IMR-90 (cell line): ENCODE measurements around the gene WBP1L. TPM values are rescaled to one million over a fixed set of nuclear protein-coding genes. Genes with fewer than 3 reads are reported as not detected.

Experiments used
- ATAC-seq: fragments of 200-7000 bp; cut with Tn5 transposase; 2 replicates; pipeline ENCODE4 v1.9.1; 2020; ENCODE audit warnings: low read depth, mild to moderate bottlenecking, moderate library complexity
- BruUV-seq: library from RNA; stranded (reverse); fragments of 400-500 nt; replicated peaks from 2 replicates; lab custom pipeline; 2021; lab: Mats Ljungman, UMichigan
- CTCF ChIA-PET: fragments of 300-600 bp; formaldehyde crosslinking; extraction: SDS; loops from one replicate; lab custom pipeline; 2021; ENCODE audit warnings: antibody characterized with exemption; lab: Yijun Ruan, JAX
- POLR2A ChIA-PET: fragments of 300-600 bp; sonication (Branson Sonifier 250); formaldehyde crosslinking; loops from one replicate; lab custom pipeline; 2022; ENCODE audit warnings: antibody characterized with exemption; ENCODE audit not compliant: unreplicated experiment; lab: Charles Lee
- DNase-seq: peaks from one replicate; pipeline ENCODE4 v3.0.0; 2013
- H2AFZ ChIP-seq: replicated peaks from 2 replicates; pipeline ENCODE3; 2013; ENCODE audit warnings: low read length, mild to moderate bottlenecking; ENCODE audit not compliant: poor library complexity
- H2AK5ac ChIP-seq: 2 replicates; pipeline ENCODE4 v1.6.1; 2013; ENCODE audit warnings: low read depth, low read length, inconsistent platforms
- H2AK9ac ChIP-seq: replicated peaks from 2 replicates; pipeline ENCODE3; 2013; ENCODE audit warnings: mild to moderate bottlenecking, low read depth, low read length, moderate library complexity; ENCODE audit not compliant: poor library complexity
- H2BK120ac ChIP-seq: 2 replicates; pipeline ENCODE4 v1.6.1; 2013; ENCODE audit warnings: low read depth, low read length, inconsistent platforms
- H2BK15ac ChIP-seq: 3 replicates; pipeline ENCODE4 v1.6.1; 2013; ENCODE audit warnings: low read depth, low read length, inconsistent platforms
- H2BK20ac ChIP-seq: 2 replicates; pipeline ENCODE4 v1.6.1; 2013; ENCODE audit warnings: low read depth, mild to moderate bottlenecking, inconsistent platforms, low read length, moderate library complexity
- H2BK5ac ChIP-seq: 2 replicates; pipeline ENCODE4 v1.6.1; 2013; ENCODE audit warnings: mild to moderate bottlenecking, low read depth, low read length, inconsistent platforms; ENCODE audit not compliant: poor library complexity, severe bottlenecking
- H3K14ac ChIP-seq: replicated peaks from 2 replicates; pipeline ENCODE4 v1.6.1; 2013; ENCODE audit warnings: low read depth, low read length, inconsistent platforms
- H3K18ac ChIP-seq: 2 replicates; pipeline ENCODE4 v1.6.1; 2013; ENCODE audit warnings: low read depth, low read length, control low read depth
- H3K23ac ChIP-seq: 2 replicates; pipeline ENCODE4 v1.6.1; 2013; ENCODE audit warnings: low read depth, low read length, inconsistent platforms
- H3K27ac ChIP-seq: 2 replicates; pipeline ENCODE4 v1.5.1; 2013; ENCODE audit warnings: mild to moderate bottlenecking, control low read depth, low read length; ENCODE audit not compliant: insufficient read depth
- H3K27me3 ChIP-seq: 2 replicates; pipeline ENCODE4 v1.6.1; 2013; ENCODE audit warnings: low read length; ENCODE audit not compliant: control insufficient read depth, insufficient read depth
- H3K36me3 ChIP-seq: 2 replicates; pipeline ENCODE4 v1.6.1; 2013; ENCODE audit warnings: low read length, mixed read lengths; ENCODE audit not compliant: control insufficient read depth, insufficient read depth
- H3K4ac ChIP-seq: 2 replicates; pipeline ENCODE4 v1.6.1; 2013; ENCODE audit warnings: low read depth, low read length, inconsistent platforms
- H3K4me1 ChIP-seq: 2 replicates; pipeline ENCODE4 v1.6.1; 2013; ENCODE audit warnings: low read length, mixed read lengths; ENCODE audit not compliant: control insufficient read depth, insufficient read depth
- H3K4me2 ChIP-seq: 2 replicates; pipeline ENCODE4 v1.6.1; 2013; ENCODE audit warnings: low read depth, mild to moderate bottlenecking, control low read depth, low read length, moderate library complexity
- H3K4me3 ChIP-seq: 2 replicates; pipeline ENCODE4 v1.5.1; 2013; ENCODE audit warnings: low read depth, mild to moderate bottlenecking, control low read depth, low read length, moderate library complexity; ENCODE audit not compliant: insufficient read depth
- H3K56ac ChIP-seq: 2 replicates; pipeline ENCODE4 v1.6.1; 2013; ENCODE audit warnings: low read length, inconsistent platforms; ENCODE audit not compliant: insufficient read depth; ENCODE audit errors: extremely low read depth
- H3K79me1 ChIP-seq, 2 experiments: 2 replicates each; pipeline ENCODE4 v1.6.1; 2013; ENCODE audit warnings: low read length in 2 of 2, inconsistent platforms in 1 of 2, low read depth in 1 of 2
- H3K9ac ChIP-seq: 2 replicates; pipeline ENCODE4 v1.6.1; 2013; ENCODE audit warnings: low read depth, low read length, control low read depth
- H3K9me1 ChIP-seq: 2 replicates; pipeline ENCODE4 v1.6.1; 2013; ENCODE audit warnings: low read length, inconsistent platforms; ENCODE audit not compliant: insufficient read depth
- H3K9me3 ChIP-seq: 2 replicates; pipeline ENCODE4 v1.6.1; 2013; ENCODE audit warnings: low read length; ENCODE audit not compliant: control insufficient read depth, insufficient read depth
- H4K20me1 ChIP-seq: 2 replicates; pipeline ENCODE4 v1.6.1; 2013; ENCODE audit warnings: low read length, inconsistent platforms; ENCODE audit not compliant: insufficient read depth
- H4K5ac ChIP-seq: 2 replicates; pipeline ENCODE4 v1.6.1; 2013; ENCODE audit warnings: mild to moderate bottlenecking, low read depth, low read length, control low read depth
- H4K8ac ChIP-seq, 2 experiments: 2 replicates each; pipeline ENCODE4 v1.6.1; 2013; ENCODE audit warnings: low read depth in 2 of 2, low read length in 2 of 2, control low read depth in 1 of 2, inconsistent platforms in 1 of 2
- H4K91ac ChIP-seq: 2 replicates; pipeline ENCODE4 v1.6.1; 2013; ENCODE audit warnings: low read depth, low read length, inconsistent platforms; ENCODE audit not compliant: insufficient read depth
- BHLHE40 ChIP-seq: fragments of 150-350 bp; IDR thresholded peaks from 2 replicates; pipeline ENCODE4 v1.6.1; 2016; ENCODE audit warnings: mild to moderate bottlenecking, low read depth, low read length
- CEBPB ChIP-seq: IDR thresholded peaks from 2 replicates; pipeline ENCODE4 v1.6.1; 2012; ENCODE audit warnings: low read depth, low read length, improper control_type of control experiment
- CHD1 ChIP-seq: IDR thresholded peaks from 2 replicates; pipeline ENCODE4 v1.6.1; 2012; ENCODE audit warnings: low read depth, low read length, improper control_type of control experiment
- ELK1 ChIP-seq: fragments of 150-350 bp; IDR thresholded peaks from 2 replicates; pipeline ENCODE4 v1.6.1; 2016; ENCODE audit warnings: low read depth, mild to moderate bottlenecking, low read length, moderate library complexity, borderline replicate concordance
- FOS ChIP-seq: fragments of 150-350 bp; IDR thresholded peaks from 2 replicates; pipeline ENCODE4 v1.6.1; 2016; ENCODE audit warnings: low read depth, low read length
- MAFK ChIP-seq: IDR thresholded peaks from 2 replicates; pipeline ENCODE4 v1.6.1; 2012; ENCODE audit warnings: low read depth, low read length, improper control_type of control experiment
- MAZ ChIP-seq: IDR thresholded peaks from 2 replicates; pipeline ENCODE4 v1.6.1; 2012; ENCODE audit warnings: low read depth, mild to moderate bottlenecking, low read length, improper control_type of control experiment, moderate library complexity, borderline replicate concordance
- MXI1 ChIP-seq: IDR thresholded peaks from 2 replicates; pipeline ENCODE4 v1.6.1; 2012; ENCODE audit warnings: low read depth, mild to moderate bottlenecking, low read length, moderate library complexity, borderline replicate concordance
- NFE2L2 ChIP-seq: fragments of 150-350 bp; IDR thresholded peaks from 2 replicates; pipeline ENCODE4 v1.6.1; 2016; ENCODE audit warnings: low read depth, mild to moderate bottlenecking, low read length
- POLR2A ChIP-seq: IDR thresholded peaks from 2 replicates; pipeline ENCODE4 v1.6.1; 2012; ENCODE audit warnings: mild to moderate bottlenecking, low read depth, low read length
- RCOR1 ChIP-seq: IDR thresholded peaks from 2 replicates; pipeline ENCODE4 v1.6.1; 2012; ENCODE audit warnings: mild to moderate bottlenecking, low read length, improper control_type of control experiment; ENCODE audit not compliant: insufficient replicate concordance
- SMC3 ChIP-seq: fragments of 150-350 bp; IDR thresholded peaks from 2 replicates; pipeline ENCODE4 v1.6.1; 2016; ENCODE audit warnings: low read depth, mild to moderate bottlenecking, antibody characterized with exemption, low read length, moderate library complexity
- USF2 ChIP-seq: fragments of 150-350 bp; IDR thresholded peaks from 2 replicates; pipeline ENCODE4 v1.6.1; 2017; ENCODE audit warnings: mild to moderate bottlenecking, antibody characterized with exemption, low read length, low read depth
- WGBS, 2 experiments: methylation state at CpG; one replicate each; pipeline versions ENCODE4 v1.1.5 to v1.1.7; 2013; ENCODE audit warnings: missing lambda C conversion rate in 2 of 2; ENCODE audit not compliant: insufficient read length in 1 of 2; ENCODE audit errors: extremely low coverage in 2 of 2; 5-methylcytosine and 5-hydroxymethylcytosine counted together
- dilution Hi-C: fragments of 300-500 bp; cut with HindIII; formaldehyde crosslinking; loops from one replicate; pipeline ENCODE4 v1.14.3; 2018; ENCODE audit warnings: low sequenced_read_pairs; ENCODE audit not compliant: unreplicated experiment
- in situ Hi-C: fragments of 300-500 bp; cut with MboI; formaldehyde crosslinking; loops from 3 replicates; pipeline ENCODE4 v1.14.3; 2019; ENCODE audit warnings: low sequenced_read_pairs, inconsistent platforms, mixed read lengths
- intact Hi-C: fragments of 100-400 bp; cut with micrococcal nuclease; formaldehyde crosslinking; loops from 2 replicates; pipeline ENCODE4 v1.10.0; 2022
- polyA plus RNA-seq, 3 experiments: library from polyadenylated mRNA; depleted of rRNA; stranded (reverse); fragments of >200 nt; gene quantifications; 2 replicates each; pipeline ENCODE4 v1.2.3, GENCODE V29; 2012; ENCODE audit warnings: low replicate concordance in 1 of 3
- total RNA-seq: library from RNA; depleted of rRNA; stranded (reverse); fragments of >200 nt; gene quantifications from 2 replicates; pipeline ENCODE4 v1.2.3, GENCODE V29; 2012

The WBP1L gene
- total and polyA plus RNA-seq, 2 of the 4 experiments (the other 2 are of a cell fraction) = 20.7 to 31.0 TPM

GRCh38 chr10:102834143-102834542 is 90.4 kb downstream of the WBP1L start:
- TF ChIP-seq CEBPB = no peak
- no peak for TF ChIP-seq RCOR1
- TF ChIP-seq NFE2L2 = no peak
- no peak for TF ChIP-seq SMC3
- TF ChIP-seq CHD1 = no peak
- TF ChIP-seq MAFK = no peak
- no peak for TF ChIP-seq ELK1
- TF ChIP-seq BHLHE40 = no peak
- no peak for TF ChIP-seq MXI1
- TF ChIP-seq MAZ = no peak
- no peak for TF ChIP-seq FOS
- TF ChIP-seq POLR2A = no peak
- TF ChIP-seq USF2 = no peak
- no TSS peak for BruUV-seq
- H3K4ac ChIP-seq = no peak overlapping the region
- H3K27ac ChIP-seq = no peak overlapping the region
- ATAC-seq = no peak
- H3K9me1 ChIP-seq = no peaks in the 10 kb centered on the region
- no peak overlapping the region for H3K9ac ChIP-seq
- H2AFZ ChIP-seq = peak overlapping the region; percentile 34
- H3K4me1 ChIP-seq = no peaks in the 10 kb centered on the region
- H2AK5ac ChIP-seq = no peak overlapping the region
- in situ Hi-C loops (loop anchor here (5.0 kb wide), 2 partner anchors 102 to 238 kb away; no protein-coding TSS in a partner anchor), dilution Hi-C loops (no loop called here), intact Hi-C loops (loop anchor here (2.0 to 10.0 kb wide), 3 partner anchors 235 to 651 kb away; partner anchors contain the start of gene RPEL1)
- no peak overlapping the region for H2BK120ac ChIP-seq
- H4K91ac ChIP-seq = no peak overlapping the region
- no peak overlapping the region for H2BK20ac ChIP-seq
- no peak overlapping the region for H2BK15ac ChIP-seq
- peaks cover 18% of the 10 kb centered on the region for H3K27me3 ChIP-seq
- no peaks in the 10 kb centered on the region for H3K79me1 ChIP-seq
- H2AK9ac ChIP-seq = peak overlapping the region; percentile 17
- no peak overlapping the region for H3K56ac ChIP-seq
- H3K4me2 ChIP-seq = no peak overlapping the region
- H3K9me3 ChIP-seq = peaks cover 8% of the 10 kb centered on the region
- no peak overlapping the region for H3K4me3 ChIP-seq
- WGBS, 2 experiments = no CpG with 5 or more reads among the region's 9 CpGs
- no peaks in the 10 kb centered on the region for H4K20me1 ChIP-seq
- CTCF ChIA-PET = interaction anchor here (1.0 to 1.4 kb wide), 2 partner anchors 57 to 67 kb away, joined by 3 to 14 read pairs; no protein-coding TSS in a partner anchor
- no peak for DNase-seq
- H3K14ac ChIP-seq = no peak overlapping the region
- H4K8ac ChIP-seq = no peak overlapping the region
- no peak overlapping the region for H3K23ac ChIP-seq
- POLR2A ChIA-PET = no interaction called here
- H3K18ac ChIP-seq = no peak overlapping the region
- H4K5ac ChIP-seq = no peak overlapping the region
- H3K36me3 ChIP-seq = no peaks in the 10 kb centered on the region
- H2BK5ac ChIP-seq = no peak overlapping the region
